ENCODE measurements around the gene SERPINB6.
"Not testable (repeated sequence)": the region's sequence is repeated elsewhere in the genome, so short reads cannot be mapped to it uniquely, and the experiment has no call there.

The SERPINB6 gene

GRCh38 chr6:2901645-2902502 is 69.5 kb downstream of the SERPINB6 start:
- DNase-seq; in situ Hi-C loops (cut with MboI; ENCODE audit: low pct_unique_long_range_greater_than_20kb, low sequenced_read_pairs): not testable (repeated sequence)

- in situ Hi-C loops (cut with MboI; ENCODE audit: low pct_unique_long_range_greater_than_20kb, low sequenced_read_pairs), result no loop called here
- DNase-seq, result no peak
These were observed 70.3 kb downstream of the SERPINB6 start for GRCh38 chr6:2900821-2901644.

DNA sequence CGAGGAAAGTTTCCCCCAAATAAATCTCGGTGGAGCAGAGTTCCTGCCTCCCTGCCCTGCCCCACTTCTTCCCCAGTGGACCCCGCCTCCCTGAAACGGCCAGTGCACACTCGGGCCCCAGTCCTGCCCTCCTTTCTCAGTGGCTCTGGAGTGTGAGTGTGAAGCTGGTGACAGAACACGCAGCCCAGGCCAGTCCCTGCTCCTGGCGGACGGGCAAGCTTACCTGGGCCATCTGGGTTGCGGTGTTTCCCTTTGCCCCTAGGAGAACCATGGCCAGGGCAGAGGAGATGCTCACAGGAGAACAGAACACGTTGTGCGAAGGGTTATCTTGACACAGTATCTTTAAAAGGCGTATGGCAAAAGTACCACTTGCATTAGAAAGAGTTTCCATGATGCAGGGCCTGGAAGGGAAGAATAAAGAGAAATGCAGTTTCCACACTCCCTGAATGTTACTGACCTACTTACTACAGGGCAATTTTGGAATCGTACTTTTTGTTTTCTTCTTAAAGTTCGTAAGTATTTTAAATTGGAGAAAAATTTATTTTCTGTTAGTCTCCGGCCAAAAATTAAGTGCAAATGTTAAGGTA is 71.1 kb downstream of the SERPINB6 start:
- no peak for DNase-seq
- in situ Hi-C loops (cut with MboI; ENCODE audit: low pct_unique_long_range_greater_than_20kb, low sequenced_read_pairs), result no loop called here

GRCh38 chr6:2899596-2899995 is 71.8 kb downstream of the SERPINB6 start:
- in situ Hi-C loops (cut with MboI; ENCODE audit: low pct_unique_long_range_greater_than_20kb, low sequenced_read_pairs), result no loop called here
- DNase-seq, result no peak

All from KBM-7 (cell line).